H1 (cell line): ENCODE data around the gene SLC1A2. TPM values are rescaled to one million over a fixed set of nuclear protein-coding genes. Genes with fewer than 3 reads are reported as not detected.

Source experiments
- CTCF ChIA-PET: fragments of 300-600 bp; sonication (Branson Sonifier 250); formaldehyde crosslinking; loops from one replicate; lab custom pipeline; 2021; ENCODE audit not compliant: partially characterized antibody; lab: Charles Lee
- POLR2A ChIA-PET: fragments of 300-600 bp; sonication (Branson Sonifier 250); formaldehyde crosslinking; loops from one replicate; lab custom pipeline; 2021; ENCODE audit warnings: inconsistent platforms; ENCODE audit not compliant: partially characterized antibody; lab: Charles Lee
- DNase-seq, 2 experiments: peaks; one replicate each; pipeline versions ENCODE4 v3.0.0 to v3.0.0-alpha.2; 2010 to 2022; ENCODE audit warnings: low spot score in 2 of 2, low read depth in 1 of 2, mixed read lengths in 1 of 2
- FAIRE-seq: peaks from 2 replicates; lab custom pipeline; 2011; peaks lifted over from hg19 to GRCh38; lab: Jason Lieb, UNC
- H2AFZ ChIP-seq: 2 replicates; pipeline ENCODE4 v1.8.1; 2012; ENCODE audit warnings: low read length, inconsistent platforms
- H2AK5ac ChIP-seq: 2 replicates; pipeline ENCODE4 v1.6.1; 2013; ENCODE audit warnings: low read depth, low read length
- H2BK120ac ChIP-seq: replicated peaks from 2 replicates; pipeline ENCODE3; 2013; ENCODE audit warnings: low read depth, low read length, inconsistent platforms
- H2BK12ac ChIP-seq: 2 replicates; pipeline ENCODE4 v1.6.1; 2013; ENCODE audit warnings: low read depth, low read length
- H2BK15ac ChIP-seq: 2 replicates; pipeline ENCODE4 v1.6.1; 2013; ENCODE audit warnings: low read length
- H2BK20ac ChIP-seq: 2 replicates; pipeline ENCODE4 v1.6.1; 2013; ENCODE audit warnings: low read length
- H2BK5ac ChIP-seq: 2 replicates; pipeline ENCODE4 v1.6.1; 2013; ENCODE audit warnings: low read depth, low read length
- H3K14ac ChIP-seq: 2 replicates; pipeline ENCODE4 v1.6.1; 2013; ENCODE audit warnings: inconsistent platforms; ENCODE audit not compliant: insufficient read length
- H3K18ac ChIP-seq: 2 replicates; pipeline ENCODE4 v1.6.1; 2013; ENCODE audit warnings: low read length; ENCODE audit errors: extremely low read depth
- H3K23ac ChIP-seq: 2 replicates; pipeline ENCODE4 v1.6.1; 2013; ENCODE audit warnings: inconsistent platforms; ENCODE audit not compliant: insufficient read length
- H3K23me2 ChIP-seq: 2 replicates; pipeline ENCODE4 v1.6.1; 2013; ENCODE audit warnings: low read depth, low read length
- H3K27ac ChIP-seq: 2 replicates; pipeline ENCODE4 v1.6.1; 2011; ENCODE audit warnings: low read depth, low read length, inconsistent platforms
- H3K27me3 ChIP-seq, 4 experiments: replicated peaks in 1 of 4; 1 replicate in 1 of 4; 2 replicates in 3 of 4; pipeline versions ENCODE4 v1.6.1 to v1.8.1; 2011 to 2013; ENCODE audit warnings: low read length in 3 of 4, mild to moderate bottlenecking in 3 of 4, inconsistent platforms in 2 of 4, mixed read lengths in 2 of 4, moderate library complexity in 1 of 4; ENCODE audit not compliant: control insufficient read depth in 3 of 4, insufficient read depth in 3 of 4; ENCODE audit errors: extremely low read depth in 1 of 4
- H3K36me3 ChIP-seq, 4 experiments: 2 replicates each; pipeline versions ENCODE4 v1.6.1 to v1.8.1; 2011 to 2013; ENCODE audit warnings: mild to moderate bottlenecking in 4 of 4, low read length in 3 of 4, moderate library complexity in 2 of 4, control low read depth in 1 of 4, inconsistent platforms in 1 of 4; ENCODE audit not compliant: insufficient read depth in 4 of 4, control insufficient read depth in 2 of 4
- H3K4ac ChIP-seq: replicated peaks from 2 replicates; pipeline ENCODE3; 2013; ENCODE audit warnings: low read length, low read depth, mixed read lengths, inconsistent platforms; ENCODE audit not compliant: insufficient read length
- H3K4me1 ChIP-seq, 4 experiments: replicated peaks in 1 of 4; 1 replicate in 1 of 4; 2 replicates in 3 of 4; pipeline versions ENCODE4 v1.6.1 to v1.8.1; 2011 to 2013; ENCODE audit warnings: low read length in 3 of 4, inconsistent platforms in 2 of 4, mixed read lengths in 1 of 4; ENCODE audit not compliant: insufficient read depth in 4 of 4, control insufficient read depth in 3 of 4
- H3K4me2 ChIP-seq, 2 experiments: 2 replicates each; pipeline versions ENCODE4 v1.6.1 to v1.8.1; 2011 to 2013; ENCODE audit warnings: low read depth in 2 of 2, low read length in 2 of 2, control low read depth in 1 of 2, inconsistent platforms in 1 of 2, mild to moderate bottlenecking in 1 of 2; ENCODE audit not compliant: insufficient read depth in 1 of 2
- H3K4me3 ChIP-seq, 4 experiments: fragments of 200-600, 300-600 bp in 1 of 4; sonication (generic), shearing (Covaris generic), sonication (Bioruptor Twin) in 1 of 4; 2 replicates each; pipeline versions ENCODE4 v1.5.1 to v1.8.1; 2011 to 2016; ENCODE audit warnings: low read length in 4 of 4, low read depth in 3 of 4, control low read depth in 2 of 4, inconsistent platforms in 2 of 4, mild to moderate bottlenecking in 2 of 4, mixed read lengths in 1 of 4, moderate library complexity in 1 of 4; ENCODE audit not compliant: insufficient read depth in 2 of 4; ENCODE audit errors: extremely low read depth in 1 of 4
- H3K56ac ChIP-seq: replicated peaks from 2 replicates; pipeline ENCODE3; 2013; ENCODE audit warnings: low read depth, mild to moderate bottlenecking, mixed read lengths, low read length, inconsistent platforms; ENCODE audit not compliant: insufficient read length
- H3K79me1 ChIP-seq: 2 replicates; pipeline ENCODE4 v1.6.1; 2013; ENCODE audit warnings: low read depth, low read length, control low read depth
- H3K79me2 ChIP-seq, 2 experiments: 2 replicates each; pipeline versions ENCODE4 v1.6.1 to v1.8.1; 2012 to 2013; ENCODE audit warnings: low read length in 2 of 2, mild to moderate bottlenecking in 2 of 2, inconsistent platforms in 1 of 2; ENCODE audit not compliant: insufficient read depth in 2 of 2, control insufficient read depth in 1 of 2
- H3K9ac ChIP-seq, 4 experiments: replicated peaks in 1 of 4; 1 replicate in 1 of 4; 2 replicates in 3 of 4; pipeline versions ENCODE4 v1.6.1 to v1.8.1; 2011 to 2013; ENCODE audit warnings: low read depth in 3 of 4, low read length in 3 of 4, control low read depth in 2 of 4, mild to moderate bottlenecking in 2 of 4, moderate library complexity in 2 of 4, inconsistent platforms in 1 of 4; ENCODE audit errors: extremely low read depth in 1 of 4
- H3K9me3 ChIP-seq, 2 experiments: 2 replicates each; pipeline versions ENCODE4 v1.6.1 to v1.8.1; 2012 to 2013; ENCODE audit warnings: mild to moderate bottlenecking in 2 of 2, moderate library complexity in 2 of 2, control low read depth in 1 of 2, inconsistent platforms in 1 of 2, low read depth in 1 of 2, low read length in 1 of 2, mixed read lengths in 1 of 2; ENCODE audit not compliant: insufficient read depth in 2 of 2
- H4K20me1 ChIP-seq, 2 experiments: replicated peaks in 1 of 2; 2 replicates each; pipeline versions ENCODE3 to v1.8.1; 2011 to 2013; ENCODE audit warnings: inconsistent platforms in 2 of 2, low read length in 2 of 2, mild to moderate bottlenecking in 1 of 2; ENCODE audit not compliant: insufficient read depth in 2 of 2, control insufficient read depth in 1 of 2
- H4K5ac ChIP-seq: 2 replicates; pipeline ENCODE4 v1.6.1; 2013; ENCODE audit warnings: low read length, low read depth, mixed read lengths, inconsistent platforms; ENCODE audit not compliant: insufficient read length
- H4K8ac ChIP-seq: 2 replicates; pipeline ENCODE4 v1.8.0; 2013; ENCODE audit warnings: mild to moderate bottlenecking, moderate library complexity, low read length, inconsistent platforms; ENCODE audit not compliant: insufficient read depth; ENCODE audit errors: extremely low read depth
- H4K91ac ChIP-seq: replicated peaks from 2 replicates; pipeline ENCODE3; 2013; ENCODE audit warnings: low read length, mixed read lengths, inconsistent platforms; ENCODE audit not compliant: insufficient read length
- ASH2L ChIP-seq: fragments of 200-600, 300-600 bp; sonication (generic); IDR thresholded peaks from one replicate; pipeline ENCODE4 v1.7.1; 2017; ENCODE audit warnings: low read length
- CHD1 ChIP-seq: IDR thresholded peaks from 2 replicates; pipeline ENCODE4 v1.6.1; 2012; ENCODE audit warnings: low read depth, low read length, improper control_type of control experiment
- CHD2 ChIP-seq: IDR thresholded peaks from 2 replicates; pipeline ENCODE4 v1.6.1; 2012; ENCODE audit warnings: low read length, improper control_type of control experiment
- CREB1 ChIP-seq: IDR thresholded peaks from 2 replicates; pipeline ENCODE4 v1.6.1; 2012; ENCODE audit warnings: inconsistent platforms
- EGR1 ChIP-seq: IDR thresholded peaks from 2 replicates; pipeline ENCODE4 v1.6.1; 2011; ENCODE audit warnings: low read depth, low read length, borderline replicate concordance
- EZH2 ChIP-seq: fragments of 200-600 bp; sonication (generic); IDR thresholded peaks from 2 replicates; pipeline ENCODE4 v1.7.1; 2012; ENCODE audit warnings: low read depth, mild to moderate bottlenecking, moderate library complexity, low read length, inconsistent platforms; ENCODE audit not compliant: severe bottlenecking
- GTF2F1 ChIP-seq: IDR thresholded peaks from 2 replicates; pipeline ENCODE4 v1.6.1; 2012; ENCODE audit warnings: low read depth, low read length, improper control_type of control experiment, borderline replicate concordance
- JUN ChIP-seq: IDR thresholded peaks from 2 replicates; pipeline ENCODE4 v1.6.1; 2011; ENCODE audit warnings: low read depth, mild to moderate bottlenecking, improper control_type of control experiment, low read length
- MAX ChIP-seq: IDR thresholded peaks from 2 replicates; pipeline ENCODE4 v1.6.1; 2012; ENCODE audit warnings: inconsistent platforms
- POLR2A ChIP-seq, 2 experiments: IDR thresholded peaks; 1 replicate in 1 of 2; 2 replicates in 1 of 2; pipeline ENCODE4 v1.6.1; 2011; ENCODE audit warnings: low read depth in 2 of 2, low read length in 2 of 2, mild to moderate bottlenecking in 2 of 2; ENCODE audit errors: control extremely low read depth in 1 of 2
- RXRA ChIP-seq: IDR thresholded peaks from 2 replicates; pipeline ENCODE4 v1.6.1; 2011; ENCODE audit warnings: low read depth, mild to moderate bottlenecking, low read length, moderate library complexity; ENCODE audit not compliant: insufficient read depth
- SRF ChIP-seq: IDR thresholded peaks from 2 replicates; pipeline ENCODE4 v1.6.1; 2011; ENCODE audit warnings: mild to moderate bottlenecking, low read depth, low read length, moderate library complexity
- USF2 ChIP-seq: IDR thresholded peaks from 2 replicates; pipeline ENCODE4 v1.6.1; 2011; ENCODE audit warnings: low read length, improper control_type of control experiment
- WGBS, 2 experiments: shearing (Covaris generic) in 1 of 2; methylation state at CpG; one replicate each; pipeline versions ENCODE4 v1.1.6 to v1.1.7; 2013 to 2015; ENCODE audit warnings: low lambda C conversion rate in 2 of 2, mixed read lengths in 2 of 2, inconsistent platforms in 1 of 2, low coverage in 1 of 2, missing lambda C conversion rate in 1 of 2; ENCODE audit not compliant: insufficient replicate concordance in 2 of 2, insufficient coverage in 1 of 2, insufficient read length in 1 of 2; ENCODE audit errors: extremely low coverage in 1 of 2, missing lambda C conversion rate in 1 of 2; 5-methylcytosine and 5-hydroxymethylcytosine counted together
- polyA plus RNA-seq, 7 experiments: library from polyadenylated mRNA; depleted of rRNA in 3 of 7; stranded (reverse) in 5 of 7; unstranded in 2 of 7; fragments of >200 nt in 5 of 7; fragments of 200-250 nt in 2 of 7; gene quantifications; 1 replicate in 5 of 7; 2 replicates in 1 of 7; 4 replicates in 1 of 7; pipeline versions ENCODE4 v1.2.1 to v1.2.3, GENCODE V29; 2011 to 2013; ENCODE audit warnings: missing spikeins in 2 of 7, mixed read lengths in 2 of 7
- total RNA-seq: library from RNA; stranded (reverse); fragmentation: NEBNext Ultra II Directional; extraction: Animal tissue kit (Norgen Biotek cat#: 25700); gene quantifications from 2 replicates; pipeline ENCODE4 v1.2.1, GENCODE V29; 2021

SLC1A2 gene
- total and polyA plus RNA-seq, 2 of the 8 experiments (the other 6 are each of a cell fraction or from before 2014, with no cell fraction given): 0.57 to 1.2 TPM

- Histone ChIP-seq H3K4me1 (no peaks in the 10 kb centered on the region), H2BK15ac (no peak overlapping the region), H3K79me1 (no peaks in the 10 kb centered on the region), H2BK120ac (no peak overlapping the region), H2BK20ac (no peak overlapping the region), H3K36me3 (no peaks in the 10 kb centered on the region), H3K56ac (no peak overlapping the region), H3K4ac (no peak overlapping the region), H2AK5ac (no peak overlapping the region), H2AFZ (no peak overlapping the region), H3K23me2 (no peaks in the 10 kb centered on the region), H3K27me3 (no peaks in the 10 kb centered on the region), H4K8ac (no peak overlapping the region), H3K4me2 (no peak overlapping the region), H3K79me2 (no peaks in the 10 kb centered on the region), H2BK5ac (no peak overlapping the region), H3K18ac (no peak overlapping the region), H4K5ac (no peak overlapping the region), H3K27ac (no peak overlapping the region), H4K91ac (no peak overlapping the region), H3K14ac (no peak overlapping the region), H3K4me3 (no peak overlapping the region), H3K9me3 (no peaks in the 10 kb centered on the region), H4K20me1 (no peaks in the 10 kb centered on the region), H3K9ac (no peak overlapping the region), H3K23ac (no peak overlapping the region), H2BK12ac (no peak overlapping the region)
- CTCF ChIA-PET: interaction anchor here (1.1 to 2.3 kb wide), 2 partner anchors 9 to 821 kb away, joined by 3 to 6 read pairs; no protein-coding TSS in a partner anchor
- WGBS, 2 experiments: 82% methylated on average over 7 of the region's 7 CpGs; no CpG with 5 or more reads in 1 of the 2 experiments
- FAIRE-seq (no peak), DNase-seq (no peak)
- POLR2A ChIA-PET: no interaction called here
- TF ChIP-seq CHD1 (no peak), GTF2F1 (no peak), EZH2 (no peak), RXRA (no peak), EGR1 (no peak), SRF (no peak), JUN (no peak), USF2 (no peak), CREB1 (no peak), CHD2 (no peak), MAX (no peak), POLR2A (IDR thresholded peaks at IDR 0.05; ENCODE audit: control extremely low read depth in 1 of 2, low read depth in 2 of 2, low read length in 2 of 2) (no peak), ASH2L (no peak)
Observed at GRCh38 chr11:35313066-35313759, 106.1 kb downstream of the SLC1A2 start.
